Astrocyte (in vitro differentiated cells and primary cell): Measurements from ENCODE around the gene ATP2B3.

Source experiments
- CTCF ChIP-seq: IDR thresholded peaks from 2 replicates; pipeline ENCODE4 v1.5.1; 2011; ENCODE audit warnings: low read depth, mild to moderate bottlenecking, inconsistent platforms, low read length, moderate library complexity; ENCODE audit not compliant: insufficient read depth
- EZH2 ChIP-seq: IDR thresholded peaks from 2 replicates; pipeline ENCODE4 v1.6.1; 2012; ENCODE audit warnings: mild to moderate bottlenecking, low read length, inconsistent platforms; ENCODE audit not compliant: insufficient read depth

GRCh38 chrX:153494061-153494460 lies 23.4 kb upstream of the ATP2B3 start:
- TF ChIP-seq CTCF (no peak), EZH2 (no peak)
